KOPT-K1 (cell line): ENCODE measurements around the gene SECISBP2.

Experiments used
- H3K27ac ChIP-seq: fragments of 200-600 bp; sonication (generic); 2 replicates; pipeline ENCODE4 v1.5.1; 2016; ENCODE audit warnings: antibody characterized with exemption, mild to moderate bottlenecking, low read depth, low read length; ENCODE audit not compliant: poor library complexity, severe bottlenecking
- H3K36me3 ChIP-seq: fragments of 200-600 bp; sonication (generic); 2 replicates; pipeline ENCODE4 v1.5.1; 2017; ENCODE audit warnings: antibody characterized with exemption, mild to moderate bottlenecking, low read length, moderate library complexity; ENCODE audit not compliant: insufficient read depth
- H3K9me3 ChIP-seq: fragments of 200-600 bp; sonication (generic); 2 replicates; pipeline ENCODE4 v1.5.1; 2017; ENCODE audit warnings: antibody characterized with exemption, low read length, mild to moderate bottlenecking; ENCODE audit not compliant: insufficient read depth, poor library complexity, severe bottlenecking

SECISBP2 gene

GRCh38 chr9:89404074-89404473 is 85.8 kb downstream of the SECISBP2 start:
- no peaks in the 10 kb centered on the region for H3K9me3 ChIP-seq
- H3K27ac ChIP-seq = no peak overlapping the region
- H3K36me3 ChIP-seq = peaks cover 89% of the 10 kb centered on the region

GRCh38 chr9:89405826-89406225 is 87.5 kb downstream of the SECISBP2 start:
- H3K36me3 ChIP-seq = peaks cover 81% of the 10 kb centered on the region
- peak overlapping the region; percentile 18 for H3K27ac ChIP-seq
- no peaks in the 10 kb centered on the region for H3K9me3 ChIP-seq

GRCh38 chr9:89407070-89407469 is 88.8 kb downstream of the SECISBP2 start:
- H3K9me3 ChIP-seq = no peaks in the 10 kb centered on the region
- H3K27ac ChIP-seq = peak overlapping the region; percentile 18
- peaks cover 81% of the 10 kb centered on the region for H3K36me3 ChIP-seq

GRCh38 chr9:89408628-89409101 is 90.4 kb downstream of the SECISBP2 start:
- Histone ChIP-seq H3K36me3 (peaks cover 81% of the 10 kb centered on the region), H3K9me3 (no peaks in the 10 kb centered on the region), H3K27ac (peak overlapping the region; percentile 72)
